GM18526 (cell line): ENCODE measurements around the gene POC1A.

Source experiments
- POLR2A ChIP-seq: IDR thresholded peaks from 3 replicates; pipeline ENCODE4 v1.6.1; 2011; ENCODE audit not compliant: insufficient read length; ENCODE audit errors: extremely low read depth

The POC1A gene

DNA sequence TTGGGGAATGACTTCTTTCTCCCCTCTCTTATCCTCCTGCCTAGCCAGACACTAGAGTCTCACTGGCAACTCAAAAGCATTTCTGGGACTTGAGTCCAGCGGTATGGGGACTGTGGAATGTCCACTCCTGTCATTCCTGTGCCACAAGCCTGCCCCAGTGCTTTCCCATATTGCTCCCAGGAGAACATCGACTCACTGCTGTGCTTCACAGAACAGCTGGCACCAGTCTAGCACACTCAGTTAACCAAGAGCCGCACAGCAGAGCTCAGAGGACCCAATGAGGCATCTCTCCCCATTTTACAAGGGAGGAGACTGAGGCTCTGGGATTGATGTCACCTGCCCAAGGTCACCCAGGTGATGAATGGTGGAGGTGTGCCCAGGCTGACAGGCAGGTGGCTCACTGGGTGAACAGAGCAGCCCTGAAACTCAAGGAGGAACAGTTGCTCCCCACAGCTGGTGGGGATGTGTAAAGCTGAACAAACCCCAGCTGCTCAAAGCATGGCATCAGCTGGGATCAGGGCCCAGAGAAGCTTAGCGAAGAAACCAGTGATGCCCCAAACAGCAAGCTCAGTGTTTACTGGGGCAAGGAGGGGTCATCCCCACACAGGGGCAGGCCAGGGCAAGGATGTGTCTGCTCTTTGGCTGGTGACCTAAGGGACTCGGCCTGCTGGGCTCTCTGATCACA is 62.5 kb downstream of the POC1A start:
- no peak for TF ChIP-seq POLR2A

DNA sequence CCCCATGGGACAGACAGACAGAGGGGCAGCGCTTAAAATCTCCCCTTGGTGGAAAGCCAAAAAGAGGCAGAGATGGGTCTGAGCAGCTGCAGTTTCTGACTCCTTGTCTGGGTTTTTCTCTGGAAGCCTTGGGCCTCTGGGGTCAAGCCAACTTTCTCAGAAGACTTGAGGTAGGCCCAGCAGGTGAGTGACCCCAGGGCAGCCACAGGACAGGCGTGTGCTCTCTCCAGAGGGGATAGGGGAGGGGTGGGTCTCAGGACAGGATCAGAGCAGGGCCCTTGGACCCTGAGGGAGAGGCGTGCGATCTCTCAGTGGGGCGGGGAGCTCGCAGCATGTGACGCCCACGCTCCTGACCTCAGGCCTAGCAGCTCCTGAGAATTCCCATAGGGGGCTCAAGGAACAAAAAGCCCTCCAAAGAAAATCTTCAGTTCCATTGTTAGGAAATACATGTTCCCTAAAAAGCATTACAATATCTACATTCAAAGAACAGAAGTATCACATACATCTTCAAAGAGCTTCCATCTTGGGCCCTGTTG is 63.2 kb downstream of the POC1A start:
- TF ChIP-seq POLR2A = no peak

DNA sequence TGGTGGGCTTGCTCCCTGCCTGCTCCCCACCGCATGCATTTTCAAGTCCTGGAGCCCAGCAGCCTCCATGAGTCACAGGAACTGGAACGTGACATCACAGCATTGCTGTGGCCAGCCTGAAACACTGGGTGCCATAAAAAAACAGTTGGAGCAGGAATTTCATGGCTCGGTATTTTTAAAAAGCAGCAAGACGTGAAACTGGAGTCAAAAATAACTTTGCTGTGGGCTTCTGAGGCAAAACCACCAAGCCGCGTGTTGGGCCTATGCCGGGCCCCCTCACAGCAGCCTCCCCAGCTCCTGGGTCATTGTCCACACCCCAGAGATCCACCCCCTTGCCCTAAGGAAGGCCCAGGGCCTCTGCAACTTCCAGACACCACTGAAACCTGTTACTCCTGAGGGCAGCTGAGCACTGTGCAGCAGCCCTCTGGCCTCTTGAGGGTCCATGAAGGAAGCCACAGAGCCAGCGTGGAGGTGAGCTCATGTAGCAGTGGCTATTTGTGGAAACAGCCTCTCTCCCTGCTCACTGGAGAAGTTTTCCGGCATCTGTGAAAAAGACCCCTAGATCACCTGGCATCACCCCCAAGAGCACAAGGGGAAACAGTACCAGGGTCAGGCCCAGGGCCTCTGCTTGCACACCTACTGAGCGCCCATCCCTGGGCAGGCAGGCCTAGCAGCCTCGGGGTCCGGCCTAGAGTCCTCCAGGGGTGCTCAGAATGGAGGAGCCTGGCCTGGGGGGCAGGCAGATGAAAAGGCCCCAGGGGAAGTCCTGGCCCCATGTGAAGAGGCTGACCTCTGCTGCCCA is 63.9 kb downstream of the POC1A start:
- no peak for TF ChIP-seq POLR2A

DNA sequence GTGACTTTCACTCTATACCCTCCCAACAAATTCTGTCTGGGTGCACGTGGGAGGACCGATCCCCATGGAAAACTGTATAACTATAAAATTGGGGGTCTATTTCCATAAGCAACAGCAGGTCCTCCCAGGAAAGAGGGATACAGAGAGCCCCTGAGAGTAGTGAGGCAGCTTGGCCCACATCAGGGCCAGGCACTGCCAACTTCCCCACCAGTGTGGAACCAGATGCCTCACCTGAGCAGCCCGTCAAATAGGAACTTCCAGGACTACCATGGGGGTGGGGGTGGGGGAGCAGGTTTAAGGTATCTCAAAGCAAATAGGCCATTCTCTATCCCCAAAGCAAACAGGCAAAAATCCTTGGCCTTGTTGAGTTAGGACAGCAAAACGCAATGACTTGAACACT is 64.5 kb downstream of the POC1A start:
- no peak for TF ChIP-seq POLR2A

DNA sequence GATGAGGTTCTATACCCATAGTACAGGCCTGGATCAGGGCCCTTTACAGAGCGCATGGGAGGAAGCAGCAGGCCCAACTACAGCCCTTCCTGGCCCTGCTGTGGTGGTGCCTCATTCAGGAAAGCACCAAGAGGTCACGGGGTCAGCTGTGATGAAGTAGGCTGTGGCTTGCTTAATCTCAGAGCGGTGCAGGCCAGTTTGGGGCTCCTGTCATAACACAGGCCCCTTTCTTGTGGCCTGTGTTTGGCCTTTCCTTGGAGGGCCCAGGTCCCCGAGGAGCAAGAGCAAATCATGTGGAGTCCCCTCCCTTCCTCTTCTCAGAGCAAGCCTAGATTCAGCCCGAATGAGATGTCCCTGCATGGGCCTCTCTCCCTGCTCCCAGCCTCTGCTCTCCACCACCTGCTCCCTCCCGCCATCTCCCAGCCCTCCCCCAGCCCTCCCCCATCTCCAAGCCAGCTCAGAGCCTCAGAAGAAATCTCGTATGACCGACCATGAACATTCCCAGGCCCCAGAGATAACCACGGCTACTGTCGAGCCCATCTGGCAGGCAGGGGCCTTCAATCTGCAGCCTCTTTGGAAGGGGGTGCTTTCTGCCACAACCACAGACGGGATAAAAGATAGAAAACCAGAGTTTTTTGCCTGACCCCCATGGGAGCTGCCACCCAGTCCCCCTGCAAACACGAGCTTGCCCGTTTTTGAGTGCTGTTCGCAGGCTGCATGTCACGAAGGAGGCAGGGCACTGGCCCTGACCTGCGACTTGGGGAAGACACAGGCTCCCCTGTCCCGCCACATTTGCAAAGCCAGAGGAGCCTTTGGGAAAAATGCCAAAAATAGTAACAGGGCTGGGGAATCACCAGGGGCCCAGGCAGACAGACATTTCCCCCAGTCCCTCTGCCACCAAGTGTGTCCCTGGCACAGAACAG is 65.5 kb downstream of the POC1A start:
- TF ChIP-seq POLR2A = no peak

DNA sequence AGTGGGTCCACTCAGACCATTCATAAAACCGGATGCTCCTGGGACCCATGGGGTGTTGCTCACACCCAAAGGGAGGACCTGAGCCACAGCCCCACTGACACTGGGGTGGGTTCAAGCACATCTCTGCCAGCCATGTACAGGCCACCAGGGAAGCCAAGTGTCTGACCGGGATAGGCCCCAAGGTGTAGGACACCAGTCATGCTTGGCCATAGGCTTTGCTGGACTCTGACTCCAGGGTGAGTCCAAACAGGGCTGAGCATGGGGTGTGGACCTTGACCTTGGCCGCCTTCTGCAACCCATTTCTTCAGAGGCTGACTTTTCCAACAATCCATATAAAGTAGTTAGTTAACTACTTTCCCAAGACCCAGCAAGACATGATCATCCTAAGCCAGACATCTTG is 66.5 kb downstream of the POC1A start:
- no peak for TF ChIP-seq POLR2A

DNA sequence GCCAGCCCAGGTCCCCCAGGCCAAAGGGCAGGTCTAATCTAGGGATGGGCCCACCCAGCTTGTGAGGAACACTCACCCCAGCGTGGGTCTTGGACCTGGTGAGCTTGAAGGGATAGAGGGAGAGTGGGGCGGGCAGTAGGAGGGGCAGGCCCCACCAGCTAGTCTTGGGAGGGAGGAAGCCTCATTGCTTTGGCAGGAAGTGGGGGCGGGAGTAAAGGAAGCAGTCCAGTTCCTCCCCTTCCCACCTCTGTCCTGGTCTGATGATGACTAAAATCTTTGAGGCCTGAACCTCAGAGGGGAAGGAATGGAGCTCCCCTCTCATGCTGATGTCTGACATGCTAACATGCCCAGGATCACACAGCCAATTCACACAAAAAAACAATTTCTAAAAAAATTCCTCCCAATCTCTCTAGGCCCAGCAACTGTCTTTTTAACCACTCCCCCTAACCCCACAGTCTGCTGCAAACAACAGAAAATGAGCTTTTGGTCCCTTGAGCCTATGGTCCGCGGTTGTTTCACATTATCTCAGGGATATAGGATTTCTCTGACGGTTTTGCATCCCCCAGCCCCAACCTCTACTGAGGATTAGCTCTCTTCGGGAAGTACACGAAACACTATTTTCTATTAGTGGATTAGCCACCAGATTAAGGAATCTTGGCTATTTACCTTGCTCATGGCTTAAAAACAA is 67.1 kb downstream of the POC1A start:
- no peak for TF ChIP-seq POLR2A

DNA sequence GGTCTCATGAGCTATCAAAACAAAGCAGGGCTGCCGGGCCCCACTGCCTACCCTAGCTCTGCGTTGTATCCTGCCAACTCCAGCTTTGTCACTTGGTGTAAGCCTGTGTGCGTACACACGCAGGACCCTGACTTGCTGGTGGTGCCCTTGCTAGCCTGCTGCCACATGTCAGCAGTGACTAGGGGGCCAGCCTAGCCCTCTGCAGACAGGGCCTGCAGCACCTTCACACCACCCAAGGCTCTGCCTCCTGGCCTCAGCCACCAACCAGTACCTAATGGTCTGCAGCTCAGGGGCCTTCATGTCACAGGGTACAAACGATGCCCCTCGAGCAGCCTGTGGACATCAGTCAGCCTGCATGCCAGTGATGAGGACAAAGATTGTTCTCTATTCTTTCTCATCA is 67.8 kb downstream of the POC1A start:
- no peak for TF ChIP-seq POLR2A

DNA sequence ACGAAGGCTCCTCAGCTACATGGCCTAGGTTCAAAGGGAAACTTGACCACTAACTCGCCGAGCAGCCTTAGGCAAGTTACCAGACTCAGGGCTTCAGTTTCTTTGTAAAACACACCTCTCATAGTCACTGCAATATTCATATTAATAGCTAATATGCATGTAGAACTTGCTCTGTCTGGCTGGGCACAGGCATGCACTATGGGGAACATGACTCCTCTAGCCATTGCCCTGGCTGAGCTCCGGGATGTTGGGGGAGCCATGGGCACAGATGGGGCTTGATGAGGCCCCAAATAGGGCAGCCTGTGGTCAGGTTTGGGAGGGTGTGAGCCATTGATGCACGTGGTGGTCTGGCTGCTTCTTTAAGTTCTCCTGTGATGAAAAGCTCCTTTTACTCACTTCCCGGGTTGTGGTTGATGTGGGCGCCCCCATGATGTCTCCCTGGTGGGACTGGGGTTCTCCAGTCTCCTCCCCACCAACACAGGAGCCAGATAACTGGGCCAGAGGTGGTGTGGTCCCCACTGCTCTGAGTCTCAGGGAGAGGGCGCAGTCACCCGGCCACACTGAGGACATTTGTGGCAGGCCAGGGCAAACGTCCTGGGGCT is 68.4 kb downstream of the POC1A start:
- TF ChIP-seq POLR2A = no peak

DNA sequence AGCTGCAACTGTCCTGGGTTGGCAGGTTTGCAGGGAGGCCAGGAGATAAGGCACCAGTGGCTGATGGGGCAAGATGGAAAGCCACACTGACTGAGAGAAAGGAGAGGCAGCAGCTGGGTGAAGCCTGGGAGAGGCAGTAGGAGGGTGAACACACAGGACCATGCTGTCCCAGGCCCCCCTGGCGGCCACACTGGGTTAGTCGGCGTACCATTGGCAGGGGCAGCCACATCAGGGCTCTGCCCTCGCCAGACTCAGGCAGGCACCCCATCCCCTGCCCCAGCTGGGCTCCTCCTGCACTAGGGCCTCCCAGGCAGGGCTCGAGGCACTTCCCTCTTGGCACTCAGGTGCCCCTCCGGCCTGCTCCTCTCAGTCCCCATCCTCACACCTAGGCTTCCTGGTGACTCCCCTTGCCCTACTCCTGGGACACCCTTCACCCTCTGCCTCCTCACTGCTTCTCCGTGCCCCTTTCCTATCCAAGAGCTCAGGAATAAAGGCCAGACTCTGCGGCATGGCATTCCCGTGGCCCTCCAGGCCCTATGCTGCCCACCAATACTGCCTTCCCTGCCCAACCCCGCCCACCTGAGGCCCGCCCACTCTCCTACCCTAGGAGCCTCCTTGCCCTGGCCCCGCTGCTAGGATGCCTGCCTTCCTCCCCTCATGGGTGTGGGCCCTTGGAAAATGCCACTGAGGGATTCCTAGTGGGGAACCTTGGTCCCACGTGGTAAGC is 69.1 kb downstream of the POC1A start:
- TF ChIP-seq POLR2A = no peak

DNA sequence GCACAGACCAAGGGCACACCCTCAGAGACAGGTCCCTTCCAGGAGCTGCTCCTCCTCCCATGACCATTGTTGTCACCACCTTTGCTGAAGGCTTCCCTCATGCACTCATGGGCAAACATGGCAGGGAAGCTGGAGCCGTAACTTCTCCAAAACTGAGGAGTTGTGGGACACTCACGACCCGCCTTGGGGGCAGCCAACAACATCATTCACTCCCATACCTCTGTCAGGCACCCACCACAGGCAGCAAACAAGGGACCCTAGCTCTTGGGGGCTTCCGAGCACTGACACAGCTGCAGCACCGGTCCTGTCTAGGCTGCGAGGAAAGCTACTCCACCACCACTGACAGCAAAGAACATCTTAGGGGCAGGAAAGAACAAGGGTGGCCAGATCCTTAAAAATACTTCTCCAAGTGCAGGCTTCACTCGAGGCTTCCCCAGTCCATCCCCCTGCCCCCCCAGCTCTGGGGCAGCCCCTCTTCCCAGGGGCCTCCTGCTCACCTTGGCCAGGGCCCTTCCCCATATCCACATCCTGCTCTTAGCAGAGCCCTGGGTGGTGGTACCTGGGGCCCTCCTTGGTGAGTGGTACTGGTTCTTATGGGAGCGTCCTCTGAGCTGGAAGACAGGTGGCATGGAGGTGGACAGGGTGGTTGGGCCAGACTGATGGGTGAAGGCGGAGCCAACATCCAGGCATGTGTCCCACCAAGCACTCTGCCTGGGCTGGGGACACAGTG is 69.8 kb downstream of the POC1A start:
- TF ChIP-seq POLR2A = no peak

DNA sequence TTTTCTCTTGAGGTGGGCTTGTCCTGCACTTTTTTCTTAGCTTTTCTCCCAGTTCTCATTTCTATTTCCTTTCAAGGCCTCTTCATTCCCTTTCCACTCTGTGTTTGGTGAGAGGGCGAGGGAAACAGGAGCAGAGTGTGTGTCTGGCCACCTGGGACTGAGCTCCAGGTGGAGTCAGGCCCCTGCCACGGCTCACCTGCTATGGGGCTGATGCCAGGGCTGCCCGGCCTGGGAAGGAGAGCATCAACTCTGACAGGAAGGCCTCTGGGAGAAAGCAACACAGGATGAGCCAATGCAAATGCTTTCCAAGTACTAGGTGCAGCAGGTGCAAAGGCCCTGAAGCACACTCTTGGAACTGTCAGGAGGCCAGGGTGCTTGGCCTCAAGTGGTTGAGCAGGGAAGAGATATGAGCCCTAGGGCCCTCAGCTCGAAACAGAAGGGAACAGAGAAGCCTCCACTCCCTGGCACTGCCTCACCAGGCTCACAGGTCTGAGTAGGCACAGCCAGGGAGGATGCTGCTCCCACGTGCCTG is 70.6 kb downstream of the POC1A start:
- no peak for TF ChIP-seq POLR2A

DNA sequence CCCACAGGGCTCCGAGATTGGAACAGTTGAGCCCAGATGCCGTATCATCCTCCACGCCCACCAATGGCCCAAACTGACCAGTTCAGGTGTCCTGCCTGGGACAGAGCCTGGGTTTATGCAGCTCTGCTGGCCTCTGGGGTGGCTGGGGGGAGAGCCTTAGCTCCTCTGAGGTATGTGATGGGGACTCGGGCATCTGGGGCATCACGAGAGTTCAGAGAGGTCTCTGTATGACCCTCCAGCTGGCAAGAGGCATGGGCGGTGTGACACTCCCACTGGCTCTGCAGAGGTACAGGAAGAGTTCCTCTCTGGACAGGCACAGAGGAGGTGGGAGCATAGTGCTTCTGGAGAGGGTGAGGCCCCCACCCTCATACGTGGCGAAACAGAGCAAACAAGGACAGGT is 71.3 kb downstream of the POC1A start:
- TF ChIP-seq POLR2A = no peak
